RPMI7951 (cell line): ENCODE measurements around the gene PGAM1. TPM values are rescaled to one million over a fixed set of nuclear protein-coding genes. Genes with fewer than 3 reads are reported as not detected.
"Not testable (repeated sequence)": the region's sequence is repeated elsewhere in the genome, so short reads cannot be mapped to it uniquely, and the experiment has no call there.

ENCODE experiments used
- DNase-seq: peaks from one replicate; pipeline ENCODE4 v3.0.0-alpha.2; 2012; ENCODE audit warnings: low read depth
- total RNA-seq: library from RNA; depleted of rRNA; stranded (reverse); fragments of >200 nt; shearing (Covaris generic); gene quantifications from 2 replicates; pipeline ENCODE4 v1.2.3, GENCODE V29; 2014; rRNA removed

Gene PGAM1
- 1,010 and 1,184 TPM in 2 replicates for total RNA-seq

- peak; percentile 90 for DNase-seq
Observed at GRCh38 chr10:97425964-97426775, at the start of gene PGAM1. Gene PGAM1, plus strand, starts transcription at chr10:97426191. Its CDS starts 117 bp downstream, at chr10:97426308.

DNA sequence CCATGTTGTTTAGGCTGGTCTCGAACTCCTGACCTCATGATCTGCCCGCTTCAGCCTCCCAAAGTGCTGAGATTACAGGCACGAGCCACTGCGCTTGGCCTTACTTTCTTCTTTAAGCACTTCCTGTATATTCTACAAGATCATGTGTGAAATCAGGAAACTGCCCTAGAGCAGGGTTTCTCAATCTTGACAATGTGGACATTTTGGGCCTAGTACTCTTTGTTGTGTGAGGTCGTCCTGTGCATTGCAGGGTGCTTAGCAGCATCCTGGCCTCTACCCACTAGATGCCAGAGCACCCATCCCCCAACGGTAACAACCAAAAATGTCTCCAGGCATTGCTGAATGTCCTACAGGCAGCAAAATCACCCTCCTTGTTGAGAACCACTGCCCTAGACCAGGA, 49.6 kb upstream of the PGAM1 start:
- no peak for DNase-seq

GRCh38 chr10:97378933-97379921, 46.8 kb upstream of the PGAM1 start:
- DNase-seq = no peak

DNA sequence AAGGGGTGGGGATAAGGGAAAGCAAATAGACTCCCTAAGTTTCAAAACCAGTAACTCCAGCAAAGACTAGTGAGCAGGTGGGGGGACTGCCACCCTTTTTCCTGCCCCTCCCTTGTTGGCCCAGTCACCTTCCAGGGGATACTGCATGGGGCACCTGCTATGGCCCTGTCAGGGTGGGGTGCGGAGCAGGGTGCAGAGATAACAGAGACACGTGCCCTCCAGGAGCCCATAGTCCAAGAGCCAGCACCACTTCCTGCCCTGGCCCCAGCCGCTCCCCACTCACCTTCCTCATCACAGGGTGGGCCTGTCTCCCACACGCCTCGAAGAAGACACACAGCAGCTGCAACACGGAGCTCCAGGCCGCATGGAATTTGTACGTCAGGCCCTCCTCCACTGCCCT, 45.5 kb upstream of the PGAM1 start:
- DNase-seq = no peak

DNA sequence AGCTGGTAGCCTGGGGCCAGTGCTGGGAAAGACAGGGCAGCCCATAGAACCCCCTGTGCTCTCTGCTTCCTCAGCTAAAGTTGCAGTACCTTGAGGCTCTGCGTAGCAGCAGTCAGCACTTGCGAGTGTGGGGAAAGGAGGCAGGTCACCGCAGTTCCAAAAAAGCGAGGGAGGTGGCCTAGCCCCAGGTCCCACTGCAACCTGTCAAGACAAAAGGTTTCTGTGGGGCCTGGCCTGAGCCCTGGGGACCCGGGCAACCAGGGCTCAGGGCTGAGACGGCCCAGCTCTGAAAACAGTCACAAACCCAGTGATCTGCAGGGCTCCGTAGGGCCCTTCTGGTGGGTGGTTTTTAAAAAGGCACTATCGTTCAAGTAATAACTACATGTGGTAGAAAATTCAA, 44.4 kb upstream of the PGAM1 start:
- DNase-seq = no peak

DNA sequence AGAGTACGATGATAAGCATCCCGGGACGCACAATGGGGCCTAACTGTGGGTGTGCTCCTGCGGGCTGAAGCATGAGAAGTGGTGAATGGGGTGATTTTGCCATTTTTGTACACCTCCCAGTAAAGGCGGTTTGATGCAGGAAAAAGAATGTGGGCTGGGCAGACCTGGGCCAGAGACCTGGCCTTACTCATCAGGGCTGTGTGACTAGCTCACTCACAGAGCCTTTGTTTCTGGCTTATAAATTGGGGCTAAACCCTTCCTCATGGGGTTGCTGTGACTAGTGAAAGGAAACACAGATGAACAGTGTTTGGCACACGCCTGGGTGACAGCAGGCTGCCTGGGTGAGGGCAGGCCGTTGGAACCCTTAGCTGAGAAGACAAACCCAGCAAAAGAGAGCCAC, 42.8 kb upstream of the PGAM1 start:
- no peak for DNase-seq

DNA sequence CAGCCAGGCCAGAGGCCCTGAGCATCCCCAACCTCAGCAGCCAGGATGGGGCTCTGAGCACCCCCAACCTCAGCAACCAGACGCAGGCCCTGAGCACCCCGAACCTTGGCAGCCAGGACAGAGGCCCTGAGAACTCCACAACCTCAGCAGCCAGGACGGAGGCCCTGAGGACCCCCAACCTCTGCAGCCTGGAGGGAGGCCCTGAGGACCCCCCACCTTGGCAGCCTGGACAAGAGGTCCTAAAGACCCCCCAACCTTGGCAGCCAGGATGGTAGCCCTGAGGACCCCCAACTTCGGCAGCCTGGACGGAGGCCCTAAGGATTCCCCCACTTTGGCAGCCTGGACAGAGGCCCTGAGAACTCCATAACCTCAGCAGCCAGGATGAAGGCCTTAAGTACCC, 41.8 kb upstream of the PGAM1 start:
- no peak for DNase-seq

DNA sequence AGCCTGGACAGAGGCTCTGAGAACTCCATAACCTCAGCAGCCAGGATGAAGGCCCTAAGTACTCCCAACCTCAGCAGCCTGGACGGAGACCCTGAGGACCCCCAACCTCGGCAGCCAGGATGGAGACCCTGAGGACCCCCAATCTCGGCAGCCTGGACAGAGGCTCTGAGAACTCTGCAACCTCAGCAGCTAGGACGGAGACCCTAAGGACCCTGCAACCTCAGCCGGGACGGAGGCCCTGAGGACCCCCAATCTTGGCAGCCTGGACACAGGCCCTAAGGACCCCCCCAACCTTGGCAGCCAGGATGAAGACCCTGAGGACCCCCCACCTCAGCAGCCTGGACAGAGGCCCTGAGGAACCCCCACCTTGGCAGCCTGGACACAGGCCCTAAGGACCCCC, 41.4 kb upstream of the PGAM1 start:
- DNase-seq = no peak

DNA sequence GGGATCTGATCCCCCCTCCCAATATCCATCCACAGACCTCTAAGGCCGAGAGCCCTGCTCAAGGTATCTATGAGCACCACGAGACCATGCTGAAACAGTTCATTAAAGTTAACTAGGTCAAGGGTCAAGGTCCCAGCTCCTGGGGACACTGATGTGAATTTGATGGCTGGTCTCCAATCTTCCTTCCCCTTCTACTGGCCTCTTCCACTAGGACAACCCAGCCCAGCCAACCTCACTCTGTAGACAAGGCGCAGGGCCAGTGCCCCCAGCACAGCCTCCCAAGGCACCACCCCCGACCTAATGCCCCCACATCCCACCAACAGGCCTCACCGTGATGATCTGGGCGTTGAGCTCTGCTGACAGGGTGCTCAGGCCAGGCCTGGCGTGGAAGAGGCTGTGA, 40.4 kb upstream of the PGAM1 start:
- no peak for DNase-seq

GRCh38 chr10:97388152-97388551, 37.8 kb upstream of the PGAM1 start:
- no peak for DNase-seq

DNA sequence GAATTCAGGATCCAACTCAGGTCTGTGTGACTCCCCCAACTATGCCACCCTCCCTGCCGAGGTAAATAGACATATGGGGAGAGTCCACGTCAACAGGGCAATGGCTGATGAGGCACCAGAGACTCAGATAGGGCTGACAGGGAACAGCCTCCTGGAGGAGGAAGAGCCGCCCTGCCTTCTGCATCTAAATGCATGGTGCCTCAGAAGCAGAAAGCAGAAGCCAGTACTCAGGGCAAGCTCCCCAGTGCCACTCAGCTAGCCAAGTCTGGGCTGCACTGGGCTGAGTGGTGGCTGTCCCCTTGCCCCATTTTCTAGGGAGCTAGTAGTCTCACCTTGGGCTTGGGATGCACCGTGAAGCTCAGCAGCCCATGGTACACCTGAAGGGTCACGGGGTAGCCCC, 35.9 kb upstream of the PGAM1 start:
- no peak for DNase-seq

DNA sequence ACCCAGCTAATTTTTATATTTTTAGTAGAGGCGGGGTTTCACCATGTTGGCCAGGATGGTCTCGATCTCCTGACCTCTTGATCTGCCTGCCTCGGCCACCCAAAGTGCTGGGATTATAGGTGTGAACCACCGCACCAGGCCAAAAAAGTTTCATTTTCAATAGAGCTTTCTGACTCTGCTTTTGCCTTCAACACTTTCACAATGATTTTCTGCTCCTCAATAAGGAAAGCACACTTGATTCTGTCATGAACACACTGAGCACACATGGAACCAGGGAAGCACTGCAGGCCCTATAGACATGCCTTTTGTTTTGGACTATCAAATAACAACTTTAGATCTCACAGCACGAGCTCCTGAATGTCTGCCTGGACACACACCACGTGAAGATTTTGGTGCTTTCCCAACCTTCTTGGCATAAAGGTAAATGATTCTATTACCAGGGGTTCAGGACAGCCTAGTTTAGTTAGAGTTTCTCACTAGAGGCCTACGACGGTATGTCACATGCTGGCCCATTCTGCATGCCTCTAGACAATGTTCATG, 32.9 kb upstream of the PGAM1 start:
- no peak for DNase-seq

- DNase-seq = no peak
Observed at GRCh38 chr10:97396056-97396455, 29.9 kb upstream of the PGAM1 start.

DNA sequence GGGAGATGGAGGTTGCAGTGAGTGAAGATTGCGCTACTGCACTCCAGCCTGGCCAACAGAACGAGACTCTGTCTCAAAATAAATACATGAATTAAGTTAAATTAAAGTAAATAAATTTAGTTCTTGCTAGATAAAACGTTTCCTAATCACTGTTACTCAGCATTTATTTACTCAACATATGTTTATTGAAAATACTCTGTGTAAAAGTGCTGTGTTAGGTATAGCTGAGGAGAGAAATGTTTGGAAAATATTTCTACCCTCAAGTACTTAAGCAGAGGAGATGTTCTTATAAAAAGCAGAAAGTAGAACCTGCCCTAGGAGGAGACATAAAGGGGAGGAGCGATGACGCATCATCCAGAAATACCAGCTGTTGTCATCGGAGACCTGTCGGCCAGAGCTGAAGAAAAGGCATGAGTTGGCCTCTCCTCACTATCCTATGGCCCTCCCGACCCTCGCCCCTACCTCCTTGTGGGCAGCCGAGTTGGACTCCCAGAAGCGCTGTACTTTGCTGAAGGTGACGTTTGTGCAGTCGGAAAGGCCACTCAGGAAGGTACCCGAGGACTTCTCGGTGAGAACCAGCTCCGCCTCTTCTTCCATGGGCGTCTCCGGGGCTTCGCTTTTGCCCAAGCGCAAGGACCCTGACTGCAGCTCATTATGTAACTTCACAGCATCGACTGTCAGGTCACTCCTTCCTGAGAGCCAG, 26.0 kb upstream of the PGAM1 start:
- peak; percentile 67 for DNase-seq

- peak; percentile 98 for DNase-seq
Observed at GRCh38 chr10:97400665-97401454, 25.1 kb upstream of the PGAM1 start, which contains the start of gene RRP12. Gene RRP12, minus strand, starts transcription at chr10:97401340. Its CDS starts 109 bp downstream, at chr10:97401231.

GRCh38 chr10:97401455-97401919, 24.5 kb upstream of the PGAM1 start:
- DNase-seq = no peak

- no peak for DNase-seq
Observed at GRCh38 chr10:97404044-97404443, 21.9 kb upstream of the PGAM1 start.

DNA sequence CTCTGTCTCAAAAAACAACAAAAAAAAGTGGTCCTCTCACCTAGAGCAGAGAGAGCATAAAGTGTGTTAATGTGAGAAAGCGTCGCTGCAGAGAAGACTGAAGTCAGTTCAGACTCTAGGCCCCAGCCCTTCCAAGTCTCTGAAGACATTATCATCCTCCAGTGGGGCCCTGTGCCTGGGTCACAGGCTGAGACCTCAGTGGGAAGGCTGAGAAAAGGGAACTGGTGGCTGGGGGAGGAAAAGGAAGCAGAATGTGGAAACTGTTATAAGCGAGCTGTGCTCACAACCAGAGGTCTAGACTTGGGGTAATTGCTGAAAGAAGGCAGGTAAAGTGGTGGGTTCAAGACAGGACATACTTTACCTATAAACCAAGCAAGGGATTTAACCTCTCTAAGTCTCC, 19.9 kb upstream of the PGAM1 start:
- DNase-seq = no peak

DNA sequence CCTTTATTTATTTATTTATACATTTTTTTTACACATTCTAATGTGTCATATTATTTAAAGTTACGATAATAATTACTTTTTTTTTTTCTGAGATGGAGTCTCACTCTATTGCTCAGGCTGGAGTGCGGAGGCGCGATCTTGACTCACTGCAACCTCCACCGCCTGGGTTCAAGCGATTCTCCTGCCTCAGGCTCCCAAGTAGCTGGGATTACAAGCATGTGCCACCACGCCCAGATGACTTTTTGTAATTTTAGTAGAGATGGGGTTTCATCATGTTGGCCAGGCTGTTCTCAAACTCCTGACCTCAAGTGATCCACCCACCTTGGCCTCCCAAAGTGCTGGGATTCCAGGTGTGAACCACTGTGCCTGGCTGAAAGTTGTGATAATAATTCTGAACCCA, 19.5 kb upstream of the PGAM1 start:
- not testable (repeated sequence) for DNase-seq

- peak; percentile 71 for DNase-seq
Observed at GRCh38 chr10:97407211-97407951, 18.6 kb upstream of the PGAM1 start.
